Testis (tissue), 3 donors: ENCODE results near the gene FBXL13. TPM values are rescaled to one million over a fixed set of nuclear protein-coding genes. Genes with fewer than 3 reads are reported as not detected.
A peak's percentile ranks its signal among the peaks of the same experiment; 100 is the strongest.
"Not testable (repeated sequence)": the region's sequence is repeated elsewhere in the genome, so short reads cannot be mapped to it uniquely, and the experiment has no call there.

Experiments used
- DNase-seq: peaks from one replicate; pipeline ENCODE4 v3.0.0-alpha.2; 2019
- H3K27ac ChIP-seq, 2 donors: fragments of 200-600 bp; sonication (generic); one replicate each; pipeline ENCODE4 v1.5.1; 2019
- H3K27me3 ChIP-seq: fragments of 200-600 bp; sonication (generic); one replicate; pipeline ENCODE4 v1.5.1; 2019
- H3K36me3 ChIP-seq: fragments of 200-600 bp; sonication (generic); one replicate; pipeline ENCODE4 v1.5.1; 2017; ENCODE audit warnings: low read depth; ENCODE audit errors: missing control alignments
- H3K4me1 ChIP-seq: fragments of 200-600 bp; sonication (generic); one replicate; pipeline ENCODE4 v1.5.1; 2019
- H3K4me3 ChIP-seq, 2 donors: fragments of 200-600 bp; sonication (generic); one replicate each; pipeline ENCODE4 v1.5.1; 2017 to 2019
- H3K9me3 ChIP-seq: fragments of 200-600 bp; sonication (generic); one replicate; pipeline ENCODE4 v1.5.1; 2017
- CTCF ChIP-seq, 3 experiments: fragments of 450-650 bp in 2 of 3; fragments of 200-600 bp in 1 of 3; sonication (generic) in 1 of 3; IDR thresholded peaks; one replicate each; pipeline ENCODE4 v1.5.1; 2016 to 2019; ENCODE audit warnings: antibody characterized with exemption in 3 of 3, mild to moderate bottlenecking in 2 of 3, moderate library complexity in 1 of 3
- POLR2A ChIP-seq: fragments of 450-650 bp; IDR thresholded peaks from one replicate; pipeline ENCODE4 v1.6.1; 2017; ENCODE audit warnings: antibody characterized with exemption, mild to moderate bottlenecking, moderate library complexity
- WGBS, 2 donors: methylation state at CpG; one replicate each; pipeline ENCODE4 v1.1.5; 2018; 5-methylcytosine and 5-hydroxymethylcytosine counted together
- intact Hi-C: fragments of 100-400 bp; cut with DNase I; formaldehyde crosslinking; loops from one replicate; pipeline ENCODE4 v1.15.1; 2023; ENCODE audit warnings: low total_unique reads
- polyA plus RNA-seq: library from polyadenylated mRNA; stranded (reverse); fragments of 350-450 nt; fragmentation: Illumina TruSeq; extraction: RNeasy Lipid Tissue Mini Kit (QIAGEN cat#74804); gene quantifications from one replicate; pipeline ENCODE4 v1.2.3, GENCODE V29; 2014; ENCODE audit warnings: low read depth, low replicate concordance; ENCODE audit not compliant: insufficient read depth
- total RNA-seq, 2 donors: library from RNA; depleted of rRNA; stranded (reverse); fragments of >200 nt; gene quantifications; one replicate each; pipeline ENCODE4 v1.2.3, GENCODE V29; 2016

FBXL13 gene
- total and polyA plus RNA-seq, 3 donors from 2014 or later = 21.1 to 38.8 (median 28.6) TPM

GRCh38 chr7:103097041-103097440 lies 22.4 kb upstream of the FBXL13 start:
- Histone ChIP-seq H3K9me3 (no peaks in the 10 kb centered on the region), H3K27ac (no peak overlapping the region), H3K36me3 (no peaks in the 10 kb centered on the region), H3K4me3 (no peak overlapping the region), H3K27me3 (no peaks in the 10 kb centered on the region), H3K4me1 (no peaks in the 10 kb centered on the region)
- no peak for DNase-seq
- TF ChIP-seq CTCF (IDR thresholded peaks at IDR 0.05) = no peak
- no peak for TF ChIP-seq POLR2A
- WGBS, 2 donors = 87 to 88% methylated on average over 2 of the region's 2 CpGs
- intact Hi-C loops = no loop called here

GRCh38 chr7:103095558-103095957 lies 21.0 kb upstream of the FBXL13 start:
- 94 to 98% methylated on average over 2 of the region's 2 CpGs for WGBS, 2 donors
- H3K27ac ChIP-seq, H3K4me1 ChIP-seq, H3K9me3 ChIP-seq, H3K36me3 ChIP-seq, H3K4me3 ChIP-seq, H3K27me3 ChIP-seq, intact Hi-C loops, DNase-seq: not testable (repeated sequence)

DNA sequence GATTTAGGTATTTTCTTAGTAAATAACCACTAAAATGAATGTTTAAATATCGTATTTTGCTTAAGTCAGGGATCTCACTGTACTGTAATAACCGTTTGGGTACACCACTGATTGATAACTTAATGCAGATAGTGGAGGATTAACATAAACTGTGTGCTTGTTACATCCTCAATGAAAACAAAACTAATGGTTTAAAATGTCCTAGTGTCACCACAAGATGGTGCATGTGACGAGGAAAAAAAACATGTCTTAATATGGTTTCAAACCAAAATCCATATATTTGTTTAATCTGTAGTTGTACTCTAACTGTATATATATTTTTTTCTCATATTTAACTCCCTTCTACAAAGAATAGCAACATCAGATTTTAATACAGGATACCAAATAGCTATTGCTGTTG lies 19.5 kb upstream of the FBXL13 start:
- intact Hi-C loops = no loop called here

GRCh38 chr7:103093429-103093828 lies 18.8 kb upstream of the FBXL13 start:
- DNase-seq = no peak
- no peak overlapping the region for H3K4me3 ChIP-seq
- H3K4me1 ChIP-seq = no peaks in the 10 kb centered on the region
- intact Hi-C loops = no loop called here
- TF ChIP-seq CTCF (IDR thresholded peaks at IDR 0.05) (no peak), POLR2A (no peak)
- no peaks in the 10 kb centered on the region for H3K27me3 ChIP-seq
- H3K9me3 ChIP-seq = no peaks in the 10 kb centered on the region
- 21 to 33% methylated on average over 1 of the region's 1 CpG for WGBS, 2 donors
- no peaks in the 10 kb centered on the region for H3K36me3 ChIP-seq
- no peak overlapping the region for H3K27ac ChIP-seq

More for the DNA sequence above, 19.5 kb upstream of the FBXL13 start:
- Histone ChIP-seq H3K27me3 (no peaks in the 10 kb centered on the region), H3K4me3 (no peak overlapping the region), H3K9me3 (no peaks in the 10 kb centered on the region), H3K27ac (no peak overlapping the region), H3K4me1 (no peaks in the 10 kb centered on the region), H3K36me3 (no peaks in the 10 kb centered on the region)
- DNase-seq = no peak
- TF ChIP-seq POLR2A = no peak
- TF ChIP-seq CTCF (IDR thresholded peaks at IDR 0.05) = peak in 1 of 3 experiments; percentile 11
- 31 to 36% methylated on average over 3 of the region's 3 CpGs for WGBS, 2 donors

- H3K27ac ChIP-seq, H3K9me3 ChIP-seq, H3K4me3 ChIP-seq, H3K4me1 ChIP-seq, intact Hi-C loops, DNase-seq, H3K36me3 ChIP-seq, H3K27me3 ChIP-seq: not testable (repeated sequence)
- 65 to 67% methylated on average over 4 of the region's 4 CpGs for WGBS, 2 donors
Observed at GRCh38 chr7:103092321-103092720, 17.7 kb upstream of the FBXL13 start.

DNA sequence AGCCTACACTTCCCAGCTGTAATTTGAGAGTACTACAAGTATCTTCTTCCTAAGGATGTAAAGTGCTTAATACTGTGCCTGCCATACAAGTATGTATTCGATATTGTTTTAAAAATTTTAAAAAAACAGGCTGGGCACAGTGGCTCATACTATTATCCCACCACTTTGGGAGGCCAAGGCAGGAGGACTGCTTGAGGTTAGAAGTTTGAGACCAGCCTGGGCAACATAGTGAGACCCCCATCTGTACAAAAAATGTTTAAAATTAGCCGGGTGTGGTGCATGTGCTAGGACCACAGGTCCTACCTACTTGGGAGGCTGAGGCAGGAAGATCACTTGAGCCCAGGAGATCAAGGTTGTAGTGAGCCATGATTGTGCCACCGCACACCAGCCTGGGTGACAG lies 8.6 kb upstream of the FBXL13 start:
- intact Hi-C loops = no loop called here
- H3K27ac ChIP-seq = no peak overlapping the region
- peaks cover 5% of the 10 kb centered on the region for H3K4me1 ChIP-seq
- DNase-seq = no peak
- TF ChIP-seq POLR2A (no peak), CTCF (IDR thresholded peaks at IDR 0.05) (no peak)
- no peaks in the 10 kb centered on the region for H3K9me3 ChIP-seq
- H3K36me3 ChIP-seq = no peaks in the 10 kb centered on the region
- H3K27me3 ChIP-seq = no peaks in the 10 kb centered on the region
- H3K4me3 ChIP-seq = no peak overlapping the region
- WGBS, 2 donors = 86 to 96% methylated on average over 3 of the region's 3 CpGs
